IMR-90 (cell line): ENCODE measurements around the gene USP10. TPM values are rescaled to one million over a fixed set of nuclear protein-coding genes. Genes with fewer than 3 reads are reported as not detected.
A peak's percentile ranks its signal among the peaks of the same experiment; 100 is the strongest.

Experiments
- ATAC-seq: fragments of 200-7000 bp; cut with Tn5 transposase; 2 replicates; pipeline ENCODE4 v1.9.1; 2020; ENCODE audit warnings: low read depth, mild to moderate bottlenecking, moderate library complexity
- BruUV-seq: library from RNA; stranded (reverse); fragments of 400-500 nt; replicated peaks from 2 replicates; lab custom pipeline; 2021; lab: Mats Ljungman, UMichigan
- CTCF ChIA-PET: fragments of 300-600 bp; formaldehyde crosslinking; extraction: SDS; loops from one replicate; lab custom pipeline; 2021; ENCODE audit warnings: antibody characterized with exemption; lab: Yijun Ruan, JAX
- POLR2A ChIA-PET: fragments of 300-600 bp; sonication (Branson Sonifier 250); formaldehyde crosslinking; loops from one replicate; lab custom pipeline; 2022; ENCODE audit warnings: antibody characterized with exemption; ENCODE audit not compliant: unreplicated experiment; lab: Charles Lee
- DNase-seq: peaks from one replicate; pipeline ENCODE4 v3.0.0; 2013
- H2AFZ ChIP-seq: replicated peaks from 2 replicates; pipeline ENCODE3; 2013; ENCODE audit warnings: low read length, mild to moderate bottlenecking; ENCODE audit not compliant: poor library complexity
- H2AK5ac ChIP-seq: 2 replicates; pipeline ENCODE4 v1.6.1; 2013; ENCODE audit warnings: low read depth, low read length, inconsistent platforms
- H2AK9ac ChIP-seq: replicated peaks from 2 replicates; pipeline ENCODE3; 2013; ENCODE audit warnings: mild to moderate bottlenecking, low read depth, low read length, moderate library complexity; ENCODE audit not compliant: poor library complexity
- H2BK120ac ChIP-seq: 2 replicates; pipeline ENCODE4 v1.6.1; 2013; ENCODE audit warnings: low read depth, low read length, inconsistent platforms
- H2BK15ac ChIP-seq: 3 replicates; pipeline ENCODE4 v1.6.1; 2013; ENCODE audit warnings: low read depth, low read length, inconsistent platforms
- H2BK20ac ChIP-seq: 2 replicates; pipeline ENCODE4 v1.6.1; 2013; ENCODE audit warnings: low read depth, mild to moderate bottlenecking, inconsistent platforms, low read length, moderate library complexity
- H2BK5ac ChIP-seq: 2 replicates; pipeline ENCODE4 v1.6.1; 2013; ENCODE audit warnings: mild to moderate bottlenecking, low read depth, low read length, inconsistent platforms; ENCODE audit not compliant: poor library complexity, severe bottlenecking
- H3K14ac ChIP-seq: replicated peaks from 2 replicates; pipeline ENCODE4 v1.6.1; 2013; ENCODE audit warnings: low read depth, low read length, inconsistent platforms
- H3K18ac ChIP-seq: 2 replicates; pipeline ENCODE4 v1.6.1; 2013; ENCODE audit warnings: low read depth, low read length, control low read depth
- H3K23ac ChIP-seq: 2 replicates; pipeline ENCODE4 v1.6.1; 2013; ENCODE audit warnings: low read depth, low read length, inconsistent platforms
- H3K27ac ChIP-seq: 2 replicates; pipeline ENCODE4 v1.5.1; 2013; ENCODE audit warnings: mild to moderate bottlenecking, control low read depth, low read length; ENCODE audit not compliant: insufficient read depth
- H3K27me3 ChIP-seq: 2 replicates; pipeline ENCODE4 v1.6.1; 2013; ENCODE audit warnings: low read length; ENCODE audit not compliant: control insufficient read depth, insufficient read depth
- H3K36me3 ChIP-seq: 2 replicates; pipeline ENCODE4 v1.6.1; 2013; ENCODE audit warnings: low read length, mixed read lengths; ENCODE audit not compliant: control insufficient read depth, insufficient read depth
- H3K4ac ChIP-seq: 2 replicates; pipeline ENCODE4 v1.6.1; 2013; ENCODE audit warnings: low read depth, low read length, inconsistent platforms
- H3K4me1 ChIP-seq: 2 replicates; pipeline ENCODE4 v1.6.1; 2013; ENCODE audit warnings: low read length, mixed read lengths; ENCODE audit not compliant: control insufficient read depth, insufficient read depth
- H3K4me2 ChIP-seq: 2 replicates; pipeline ENCODE4 v1.6.1; 2013; ENCODE audit warnings: low read depth, mild to moderate bottlenecking, control low read depth, low read length, moderate library complexity
- H3K4me3 ChIP-seq: 2 replicates; pipeline ENCODE4 v1.5.1; 2013; ENCODE audit warnings: low read depth, mild to moderate bottlenecking, control low read depth, low read length, moderate library complexity; ENCODE audit not compliant: insufficient read depth
- H3K56ac ChIP-seq: 2 replicates; pipeline ENCODE4 v1.6.1; 2013; ENCODE audit warnings: low read length, inconsistent platforms; ENCODE audit not compliant: insufficient read depth; ENCODE audit errors: extremely low read depth
- H3K79me1 ChIP-seq, 2 experiments: 2 replicates each; pipeline ENCODE4 v1.6.1; 2013; ENCODE audit warnings: low read length in 2 of 2, inconsistent platforms in 1 of 2, low read depth in 1 of 2
- H3K9ac ChIP-seq: 2 replicates; pipeline ENCODE4 v1.6.1; 2013; ENCODE audit warnings: low read depth, low read length, control low read depth
- H3K9me1 ChIP-seq: 2 replicates; pipeline ENCODE4 v1.6.1; 2013; ENCODE audit warnings: low read length, inconsistent platforms; ENCODE audit not compliant: insufficient read depth
- H3K9me3 ChIP-seq: 2 replicates; pipeline ENCODE4 v1.6.1; 2013; ENCODE audit warnings: low read length; ENCODE audit not compliant: control insufficient read depth, insufficient read depth
- H4K20me1 ChIP-seq: 2 replicates; pipeline ENCODE4 v1.6.1; 2013; ENCODE audit warnings: low read length, inconsistent platforms; ENCODE audit not compliant: insufficient read depth
- H4K5ac ChIP-seq: 2 replicates; pipeline ENCODE4 v1.6.1; 2013; ENCODE audit warnings: mild to moderate bottlenecking, low read depth, low read length, control low read depth
- H4K8ac ChIP-seq, 2 experiments: 2 replicates each; pipeline ENCODE4 v1.6.1; 2013; ENCODE audit warnings: low read depth in 2 of 2, low read length in 2 of 2, control low read depth in 1 of 2, inconsistent platforms in 1 of 2
- H4K91ac ChIP-seq: 2 replicates; pipeline ENCODE4 v1.6.1; 2013; ENCODE audit warnings: low read depth, low read length, inconsistent platforms; ENCODE audit not compliant: insufficient read depth
- BHLHE40 ChIP-seq: fragments of 150-350 bp; IDR thresholded peaks from 2 replicates; pipeline ENCODE4 v1.6.1; 2016; ENCODE audit warnings: mild to moderate bottlenecking, low read depth, low read length
- CEBPB ChIP-seq: IDR thresholded peaks from 2 replicates; pipeline ENCODE4 v1.6.1; 2012; ENCODE audit warnings: low read depth, low read length, improper control_type of control experiment
- CHD1 ChIP-seq: IDR thresholded peaks from 2 replicates; pipeline ENCODE4 v1.6.1; 2012; ENCODE audit warnings: low read depth, low read length, improper control_type of control experiment
- CTCF ChIP-seq: conservative IDR thresholded peaks from 2 replicates; pipeline ENCODE4 v1.5.1; 2012; ENCODE audit warnings: mild to moderate bottlenecking, low read depth, low read length, improper control_type of control experiment
- ELK1 ChIP-seq: fragments of 150-350 bp; IDR thresholded peaks from 2 replicates; pipeline ENCODE4 v1.6.1; 2016; ENCODE audit warnings: low read depth, mild to moderate bottlenecking, low read length, moderate library complexity, borderline replicate concordance
- FOS ChIP-seq: fragments of 150-350 bp; IDR thresholded peaks from 2 replicates; pipeline ENCODE4 v1.6.1; 2016; ENCODE audit warnings: low read depth, low read length
- MAFK ChIP-seq: IDR thresholded peaks from 2 replicates; pipeline ENCODE4 v1.6.1; 2012; ENCODE audit warnings: low read depth, low read length, improper control_type of control experiment
- MAZ ChIP-seq: IDR thresholded peaks from 2 replicates; pipeline ENCODE4 v1.6.1; 2012; ENCODE audit warnings: low read depth, mild to moderate bottlenecking, low read length, improper control_type of control experiment, moderate library complexity, borderline replicate concordance
- NFE2L2 ChIP-seq: fragments of 150-350 bp; IDR thresholded peaks from 2 replicates; pipeline ENCODE4 v1.6.1; 2016; ENCODE audit warnings: low read depth, mild to moderate bottlenecking, low read length
- POLR2A ChIP-seq: IDR thresholded peaks from 2 replicates; pipeline ENCODE4 v1.6.1; 2012; ENCODE audit warnings: mild to moderate bottlenecking, low read depth, low read length
- RCOR1 ChIP-seq: IDR thresholded peaks from 2 replicates; pipeline ENCODE4 v1.6.1; 2012; ENCODE audit warnings: mild to moderate bottlenecking, low read length, improper control_type of control experiment; ENCODE audit not compliant: insufficient replicate concordance
- RFX5 ChIP-seq: IDR thresholded peaks from 2 replicates; pipeline ENCODE4 v1.8.0; 2012; ENCODE audit warnings: low read depth, mild to moderate bottlenecking, low read length, moderate library complexity
- USF2 ChIP-seq: fragments of 150-350 bp; IDR thresholded peaks from 2 replicates; pipeline ENCODE4 v1.6.1; 2017; ENCODE audit warnings: mild to moderate bottlenecking, antibody characterized with exemption, low read length, low read depth
- WGBS, 2 experiments: methylation state at CpG; one replicate each; pipeline versions ENCODE4 v1.1.5 to v1.1.7; 2013; ENCODE audit warnings: missing lambda C conversion rate in 2 of 2; ENCODE audit not compliant: insufficient read length in 1 of 2; ENCODE audit errors: extremely low coverage in 2 of 2; 5-methylcytosine and 5-hydroxymethylcytosine counted together
- dilution Hi-C: fragments of 300-500 bp; cut with HindIII; formaldehyde crosslinking; loops from one replicate; pipeline ENCODE4 v1.14.3; 2018; ENCODE audit warnings: low sequenced_read_pairs; ENCODE audit not compliant: unreplicated experiment
- in situ Hi-C: fragments of 300-500 bp; cut with MboI; formaldehyde crosslinking; loops from 3 replicates; pipeline ENCODE4 v1.14.3; 2019; ENCODE audit warnings: low sequenced_read_pairs, inconsistent platforms, mixed read lengths
- intact Hi-C: fragments of 100-400 bp; cut with micrococcal nuclease; formaldehyde crosslinking; loops from 2 replicates; pipeline ENCODE4 v1.10.0; 2022
- polyA plus RNA-seq, 3 experiments: library from polyadenylated mRNA; depleted of rRNA; stranded (reverse); fragments of >200 nt; gene quantifications; 2 replicates each; pipeline ENCODE4 v1.2.3, GENCODE V29; 2012; ENCODE audit warnings: low replicate concordance in 1 of 3
- total RNA-seq: library from RNA; depleted of rRNA; stranded (reverse); fragments of >200 nt; gene quantifications from 2 replicates; pipeline ENCODE4 v1.2.3, GENCODE V29; 2012

The USP10 gene
- total and polyA plus RNA-seq, 2 of the 4 experiments (the other 2 are of a cell fraction): 54.3 to 79.0 TPM

- peaks cover 18% of the 10 kb centered on the region for H3K4me1 ChIP-seq
- no peak overlapping the region for H3K4me2 ChIP-seq
- H3K9me1 ChIP-seq: peaks cover 17% of the 10 kb centered on the region
- H2BK120ac ChIP-seq: peak overlapping the region; percentile 38; the same call in 1 of the 2 replicates
- DNase-seq: no peak
- H3K23ac ChIP-seq: no peak overlapping the region
- no peak overlapping the region for H2BK5ac ChIP-seq
- no peak overlapping the region for H2AK9ac ChIP-seq
- H4K8ac ChIP-seq: no peak overlapping the region
- H4K91ac ChIP-seq: peak overlapping the region; percentile 41; the same call in 1 of the 2 replicates
- H4K20me1 ChIP-seq: 0 out of 2 replicates have a peak, but pooled peaks cover 4% of the 10 kb centered on the region
- dilution Hi-C loops (no loop called here), intact Hi-C loops (no loop called here), in situ Hi-C loops (no loop called here)
- ATAC-seq: no peak
- peak overlapping the region; percentile 43 for H3K4ac ChIP-seq
- no peak overlapping the region for H3K18ac ChIP-seq
- POLR2A ChIA-PET: no interaction called here
- no peak overlapping the region for H3K56ac ChIP-seq
- BruUV-seq: no TSS peak
- H3K14ac ChIP-seq: no peak overlapping the region
- 0 out of 2 replicates have a peak, but pooled peaks cover 7% of the 10 kb centered on the region for H3K9me3 ChIP-seq
- H4K5ac ChIP-seq: no peak overlapping the region
- H3K36me3 ChIP-seq: no peaks in the 10 kb centered on the region
- H3K4me3 ChIP-seq: no peak overlapping the region
- peak overlapping the region; percentile 86; the same call in 1 of the 2 replicates for H2AK5ac ChIP-seq
- peak overlapping the region; percentile 55; the same call in 1 of the 2 replicates for H2BK20ac ChIP-seq
- TF ChIP-seq POLR2A (no peak), NFE2L2 (no peak), CEBPB (no peak), RCOR1 (no peak), BHLHE40 (no peak), FOS (no peak), MAZ (no peak), RFX5 (no peak), MAFK (no peak), USF2 (no peak), ELK1 (no peak), CTCF (no peak), CHD1 (no peak)
- no peak overlapping the region for H3K27ac ChIP-seq
- no peaks in the 10 kb centered on the region for H3K27me3 ChIP-seq
- WGBS, 2 experiments: 100% methylated on average over 2 of the region's 8 CpGs; no CpG with 5 or more reads in 1 of the 2 experiments
- H2AFZ ChIP-seq: no peak overlapping the region
- H3K79me1 ChIP-seq: 0 out of 4 replicates have a peak, but pooled peaks cover 0 to 8% of the 10 kb centered on the region in 2 experiments
- H2BK15ac ChIP-seq: peak overlapping the region; percentile 92; the same call in 1 of the 3 replicates
- H3K9ac ChIP-seq: no peak overlapping the region
- CTCF ChIA-PET: no interaction called here
Observed at GRCh38 chr16:84808826-84809225, 109.0 kb downstream of the USP10 start.
